WTC11 (cell line): Measurements from ENCODE around the gene C17orf75. TPM values are rescaled to one million over a fixed set of nuclear protein-coding genes. Genes with fewer than 3 reads are reported as not detected.
A peak's percentile ranks its signal among the peaks of the same experiment; 100 is the strongest.

ENCODE experiments used
- ATAC-seq: fragments of 200-7000 bp; cut with Tn5 transposase; 2 replicates; pipeline ENCODE4 v1.10.0; 2021; ENCODE audit warnings: mild to moderate bottlenecking, moderate library complexity
- CTCF ChIA-PET: fragments of 300-600 bp; sonication (Branson Sonifier 250); formaldehyde crosslinking; loops from one replicate; lab custom pipeline; 2021; ENCODE audit warnings: antibody characterized with exemption; lab: Charles Lee
- POLR2A ChIA-PET: fragments of 350-600 bp; sonication (Branson Sonifier 250); formaldehyde crosslinking; loops from one replicate; lab custom pipeline; 2021; ENCODE audit warnings: antibody characterized with exemption; lab: Charles Lee
- DNase-seq: peaks from one replicate; pipeline ENCODE4 v3.0.0; 2021; ENCODE audit warnings: low spot score
- H3K27ac Mint-ChIP-seq: 2 replicates; pipeline ENCODE4 v1.8.0; 2021; ENCODE audit warnings: mixed read lengths
- H3K27me3 Mint-ChIP-seq: 2 replicates; pipeline ENCODE4 v1.8.0; 2021; ENCODE audit warnings: low read depth, mild to moderate bottlenecking, moderate library complexity, mixed read lengths
- H3K36me3 Mint-ChIP-seq: 2 replicates; pipeline ENCODE4 v1.8.0; 2021; ENCODE audit warnings: mixed read lengths
- H3K4me1 Mint-ChIP-seq: 2 replicates; pipeline ENCODE4 v1.8.0; 2022; ENCODE audit warnings: mixed read lengths
- H3K4me3 Mint-ChIP-seq: 2 replicates; pipeline ENCODE4 v1.8.0; 2021; ENCODE audit warnings: mild to moderate bottlenecking, moderate library complexity, mixed read lengths
- H3K9me3 Mint-ChIP-seq: 2 replicates; pipeline ENCODE4 v1.8.0; 2021; ENCODE audit warnings: mixed read lengths
- ARID4B ChIP-seq: sonication (generic); formaldehyde crosslinking; IDR thresholded peaks from 2 replicates; pipeline ENCODE4 v1.8.0; 2023; ENCODE audit warnings: missing genetic modification reagents, mild to moderate bottlenecking, borderline replicate concordance
- EMX1 ChIP-seq: fragments of 250-450 bp; sonication (Bioruptor Pico); IDR thresholded peaks from 2 replicates; pipeline ENCODE4 v1.8.0; 2021; ENCODE audit warnings: mild to moderate bottlenecking
- ERG ChIP-seq: fragments of 250-450 bp; sonication (Bioruptor Pico); IDR thresholded peaks from 2 replicates; pipeline ENCODE4 v1.8.0; 2021; ENCODE audit warnings: mild to moderate bottlenecking
- FOXK1 ChIP-seq: sonication (generic); formaldehyde crosslinking; IDR thresholded peaks from 2 replicates; pipeline ENCODE4 v1.8.0; 2022; ENCODE audit warnings: mild to moderate bottlenecking, moderate library complexity, missing genetic modification reagents
- FOXP1 ChIP-seq: sonication (generic); formaldehyde crosslinking; IDR thresholded peaks from 2 replicates; pipeline ENCODE4 v1.8.0; 2022; ENCODE audit warnings: missing genetic modification reagents, mild to moderate bottlenecking, moderate library complexity, borderline replicate concordance
- GABPB1 ChIP-seq: sonication (generic); formaldehyde crosslinking; IDR thresholded peaks from 2 replicates; pipeline ENCODE4 v1.8.1; 2023; ENCODE audit warnings: mild to moderate bottlenecking, missing genetic modification reagents
- IRF2 ChIP-seq: sonication (generic); formaldehyde crosslinking; IDR thresholded peaks from 2 replicates; pipeline ENCODE4 v1.8.0; 2022; ENCODE audit warnings: low read depth, missing genetic modification reagents, borderline replicate concordance
- MAX ChIP-seq: sonication (generic); formaldehyde crosslinking; IDR thresholded peaks from 2 replicates; pipeline ENCODE4 v1.8.0; 2022; ENCODE audit warnings: mild to moderate bottlenecking, missing genetic modification reagents
- NFATC4 ChIP-seq: fragments of 250-450 bp; sonication (Bioruptor Pico); IDR thresholded peaks from 2 replicates; pipeline ENCODE4 v1.9.0; 2021; ENCODE audit warnings: mild to moderate bottlenecking
- NFYB ChIP-seq: sonication (generic); formaldehyde crosslinking; conservative IDR thresholded peaks from 2 replicates; pipeline ENCODE4 v1.8.0; 2022; ENCODE audit warnings: low read depth, missing genetic modification reagents
- OVOL2 ChIP-seq: fragments of 250-450 bp; sonication (Bioruptor Pico); IDR thresholded peaks from 2 replicates; pipeline ENCODE4 v1.9.0; 2021; ENCODE audit warnings: mild to moderate bottlenecking, borderline replicate concordance
- SMAD3 ChIP-seq: sonication (generic); formaldehyde crosslinking; IDR thresholded peaks from 2 replicates; pipeline ENCODE4 v1.8.0; 2022; ENCODE audit warnings: missing genetic modification reagents, mild to moderate bottlenecking, borderline replicate concordance
- ZBTB43 ChIP-seq: sonication (generic); formaldehyde crosslinking; IDR thresholded peaks from 2 replicates; pipeline ENCODE4 v1.8.1; 2023; ENCODE audit warnings: mild to moderate bottlenecking, missing genetic modification reagents
- ZMAT4 ChIP-seq: fragments of 250-450 bp; sonication (Bioruptor Pico); IDR thresholded peaks from 2 replicates; pipeline ENCODE4 v1.9.0; 2021; ENCODE audit warnings: mild to moderate bottlenecking
- ZNF138 ChIP-seq: sonication (generic); formaldehyde crosslinking; conservative IDR thresholded peaks from 2 replicates; pipeline ENCODE4 v1.8.1; 2022; ENCODE audit warnings: mild to moderate bottlenecking, moderate library complexity, missing genetic modification reagents
- ZNF281 ChIP-seq: sonication (generic); formaldehyde crosslinking; IDR thresholded peaks from 2 replicates; pipeline ENCODE4 v1.8.0; 2023; ENCODE audit warnings: mild to moderate bottlenecking, missing genetic modification reagents
- ZNF423 ChIP-seq: fragments of 250-450 bp; sonication (Bioruptor Pico); IDR thresholded peaks from 2 replicates; pipeline ENCODE4 v2.1.2; 2022; ENCODE audit warnings: mild to moderate bottlenecking, moderate library complexity
- ZNF512 ChIP-seq: sonication (generic); formaldehyde crosslinking; IDR thresholded peaks from 2 replicates; pipeline ENCODE4 v1.8.1; 2022; ENCODE audit warnings: missing genetic modification reagents, borderline replicate concordance
- ZNF532 ChIP-seq: fragments of 250-450 bp; sonication (Bioruptor Pico); IDR thresholded peaks from 2 replicates; pipeline ENCODE4 v1.9.0; 2021; ENCODE audit warnings: mild to moderate bottlenecking, borderline replicate concordance
- total RNA-seq: library from RNA; stranded (reverse); gene quantifications from 3 replicates; pipeline ENCODE4 v1.2.3, GENCODE V29; 2021

C17orf75 gene
- total RNA-seq, 1 experiment from 2014 or later = 35.5 TPM

GRCh38 chr17:32302037-32302436 is 39.9 kb downstream of the C17orf75 start (continued):
- TF ChIP-seq EMX1 (CRISPR knock-in tag) (no peak), FOXK1 (CRISPR knock-in tag) (no peak), ZNF423 (CRISPR knock-in tag) (no peak), NFYB (CRISPR knock-in tag) (no peak), MAX (CRISPR knock-in tag) (no peak), ERG (CRISPR knock-in tag) (no peak), ZMAT4 (CRISPR knock-in tag) (no peak)
- TF ChIP-seq, all 79 proteins: peak for 0

GRCh38 chr17:32299580-32300164 is 42.3 kb downstream of the C17orf75 start:
- H3K9me3 Mint-ChIP-seq = no peaks in the 10 kb centered on the region
- peak overlapping the region; percentile 29; the same call in 1 of the 2 replicates for H3K27ac Mint-ChIP-seq
- no peak for DNase-seq
- no peaks in the 10 kb centered on the region for H3K36me3 Mint-ChIP-seq
- H3K4me1 Mint-ChIP-seq = peaks cover 35% of the 10 kb centered on the region
- no peaks in the 10 kb centered on the region for H3K27me3 Mint-ChIP-seq
- CTCF ChIA-PET = no interaction called here
- H3K4me3 Mint-ChIP-seq = no peak overlapping the region
- ATAC-seq = no peak
- POLR2A ChIA-PET = interaction anchor here (0.6 kb wide), 1 partner anchor 196 kb away, joined by 3 read pairs; no protein-coding TSS in a partner anchor
- no peak for TF ChIP-seq ZBTB43 (CRISPR knock-in tag)
- TF ChIP-seq ZNF532 (CRISPR knock-in tag) = no peak
- TF ChIP-seq ZNF138 (CRISPR knock-in tag) = no peak
- no peak for TF ChIP-seq ZNF423 (CRISPR knock-in tag)
- TF ChIP-seq SMAD3 (CRISPR knock-in tag) = no peak
- TF ChIP-seq IRF2 = no peak
- no peak for TF ChIP-seq ZNF281
- no peak for TF ChIP-seq NFATC4 (CRISPR knock-in tag)
- TF ChIP-seq GABPB1 = no peak
- no peak for TF ChIP-seq ARID4B (CRISPR knock-in tag)
- TF ChIP-seq ZNF512 (CRISPR knock-in tag) = no peak
- TF ChIP-seq OVOL2 (CRISPR knock-in tag) = no peak
- TF ChIP-seq FOXP1 (CRISPR knock-in tag) = no peak
